KMS-11 (cell line): Measurements from ENCODE around the gene CBL.

Source experiments
- H2AFZ ChIP-seq: fragments of 200-600 bp; sonication (generic); 2 replicates; pipeline ENCODE4 v1.6.1; 2016; ENCODE audit warnings: antibody characterized with exemption, mixed run types, low read depth
- H3K27ac ChIP-seq: fragments of 200-600 bp; sonication (generic); 2 replicates; pipeline ENCODE4 v1.6.1; 2016; ENCODE audit warnings: mild to moderate bottlenecking, mixed run types
- H3K27me3 ChIP-seq: fragments of 200-600 bp; sonication (generic); 2 replicates; pipeline ENCODE4 v1.6.1; 2017; ENCODE audit warnings: mild to moderate bottlenecking, low read depth, mixed run types, moderate library complexity; ENCODE audit not compliant: insufficient read depth
- H3K36me3 ChIP-seq: fragments of 200-600 bp; sonication (generic); 2 replicates; pipeline ENCODE4 v1.6.1; 2017; ENCODE audit warnings: mild to moderate bottlenecking, mixed run types; ENCODE audit not compliant: insufficient read depth
- H3K4me1 ChIP-seq: fragments of 200-600 bp; sonication (generic); 2 replicates; pipeline ENCODE4 v1.6.1; 2016; ENCODE audit warnings: mild to moderate bottlenecking, low read depth, mixed run types; ENCODE audit not compliant: poor library complexity, severe bottlenecking
- H3K4me2 ChIP-seq: fragments of 200-600 bp; sonication (generic); 2 replicates; pipeline ENCODE4 v1.7.0; 2016; ENCODE audit warnings: mild to moderate bottlenecking, mixed run types
- H3K4me3 ChIP-seq: fragments of 200-600 bp; sonication (generic); IDR thresholded peaks from 2 replicates; pipeline ENCODE4 v1.6.1; 2017; ENCODE audit warnings: low read depth, low read length, mixed read lengths; ENCODE audit not compliant: insufficient read depth
- H3K79me2 ChIP-seq: fragments of 200-600 bp; sonication (generic); 2 replicates; pipeline ENCODE4 v1.6.1; 2016; ENCODE audit warnings: low read depth, mixed run types; ENCODE audit not compliant: insufficient read depth
- H3K9ac ChIP-seq: fragments of 200-600 bp; sonication (generic); 2 replicates; pipeline ENCODE4 v1.6.1; 2016; ENCODE audit warnings: mild to moderate bottlenecking, mixed run types
- H4K20me1 ChIP-seq: fragments of 200-600 bp; sonication (generic); 2 replicates; pipeline ENCODE4 v1.6.1; 2016; ENCODE audit warnings: mild to moderate bottlenecking, mixed run types; ENCODE audit not compliant: insufficient read depth
- CTCF ChIP-seq: fragments of 200-600 bp; sonication (generic); conservative IDR thresholded peaks from 2 replicates; pipeline ENCODE4 v1.6.1; 2017; ENCODE audit warnings: low read depth, mild to moderate bottlenecking, antibody characterized with exemption, low read length, moderate library complexity, mixed read lengths

The CBL gene

GRCh38 chr11:119258180-119258579 lies 52.0 kb downstream of the CBL start:
- Histone ChIP-seq H4K20me1 (no peaks in the 10 kb centered on the region), H3K9ac (no peak overlapping the region), H3K36me3 (no peaks in the 10 kb centered on the region), H3K4me1 (peaks cover 4% of the 10 kb centered on the region), H3K4me2 (no peak overlapping the region), H3K27me3 (no peaks in the 10 kb centered on the region), H3K4me3 (no peak overlapping the region), H3K27ac (no peak overlapping the region), H3K79me2 (no peaks in the 10 kb centered on the region), H2AFZ (no peak overlapping the region)
- TF ChIP-seq CTCF: no peak

- Histone ChIP-seq H3K36me3 (no peaks in the 10 kb centered on the region), H3K4me2 (no peak overlapping the region)
These were observed 52.8 kb downstream of the CBL start for GRCh38 chr11:119258983-119259382.

GRCh38 chr11:119262668-119263351 lies 56.7 kb downstream of the CBL start:
- H3K79me2 ChIP-seq: no peaks in the 10 kb centered on the region
- no peak for TF ChIP-seq CTCF
- H3K27ac ChIP-seq: no peak overlapping the region
- no peak overlapping the region for H3K9ac ChIP-seq
- H3K4me1 ChIP-seq: peaks cover 4% of the 10 kb centered on the region
- H3K36me3 ChIP-seq: no peaks in the 10 kb centered on the region
- no peak overlapping the region for H2AFZ ChIP-seq
- no peak overlapping the region for H3K4me3 ChIP-seq
- no peak overlapping the region for H3K4me2 ChIP-seq
- H3K27me3 ChIP-seq: no peaks in the 10 kb centered on the region
- H4K20me1 ChIP-seq: no peaks in the 10 kb centered on the region

More at GRCh38 chr11:119258983-119259382, 52.8 kb downstream of the CBL start:
- Histone ChIP-seq H3K27me3 (no peaks in the 10 kb centered on the region), H2AFZ (no peak overlapping the region), H4K20me1 (no peaks in the 10 kb centered on the region), H3K79me2 (no peaks in the 10 kb centered on the region), H3K9ac (no peak overlapping the region), H3K27ac (no peak overlapping the region), H3K4me1 (peaks cover 4% of the 10 kb centered on the region), H3K4me3 (no peak overlapping the region)
- no peak for TF ChIP-seq CTCF

GRCh38 chr11:119263352-119263940 lies 57.3 kb downstream of the CBL start:
- Histone ChIP-seq H2AFZ (no peak overlapping the region), H3K79me2 (no peaks in the 10 kb centered on the region), H3K27me3 (no peaks in the 10 kb centered on the region), H3K27ac (no peak overlapping the region), H3K9ac (no peak overlapping the region), H3K4me1 (peaks cover 4% of the 10 kb centered on the region), H3K4me2 (no peak overlapping the region), H4K20me1 (no peaks in the 10 kb centered on the region), H3K36me3 (no peaks in the 10 kb centered on the region), H3K4me3 (no peak overlapping the region)
- no peak for TF ChIP-seq CTCF
